ENCODE measurements around the gene RDH5.
"Not testable (repeated sequence)": the region's sequence is repeated elsewhere in the genome, so short reads cannot be mapped to it uniquely, and the experiment has no call there.

The RDH5 gene

DNA sequence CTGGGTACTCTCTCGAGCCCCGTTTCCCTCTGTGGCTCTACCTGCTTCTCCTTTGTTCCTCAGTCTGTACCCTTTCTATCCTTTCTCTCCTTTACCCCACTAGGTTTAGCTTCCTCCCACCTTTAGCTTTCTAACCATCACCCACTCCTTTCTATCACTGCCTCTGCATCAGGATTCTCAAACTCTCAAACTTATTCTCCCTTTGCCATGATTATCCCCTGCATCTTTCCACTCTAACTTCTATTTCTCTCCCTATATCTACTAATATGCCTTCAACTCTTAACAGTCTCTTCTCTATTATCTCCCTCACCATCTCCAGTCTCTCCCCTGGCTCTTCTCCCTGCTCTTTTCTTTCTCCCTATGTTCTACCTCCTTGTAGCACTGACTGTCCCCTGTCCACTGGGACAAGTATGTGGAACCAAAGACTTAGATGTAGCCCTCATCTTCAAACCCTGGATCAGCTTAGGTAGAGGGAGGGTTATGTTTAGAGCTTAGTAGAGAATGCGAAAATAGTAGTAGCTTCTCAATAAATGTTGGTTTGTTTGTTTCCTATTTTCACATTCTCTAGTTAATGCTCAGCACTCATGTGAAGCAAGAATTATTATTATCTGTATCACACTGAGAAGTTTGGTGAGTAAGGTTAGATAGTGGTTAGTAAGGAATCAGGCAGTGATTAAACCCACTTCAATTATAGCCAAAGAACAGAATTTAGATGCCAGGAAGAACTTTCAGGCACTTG, 26.1 kb downstream of the RDH5 start:
- DNase-seq (ENCODE audit: low spot score), result no peak

DNA sequence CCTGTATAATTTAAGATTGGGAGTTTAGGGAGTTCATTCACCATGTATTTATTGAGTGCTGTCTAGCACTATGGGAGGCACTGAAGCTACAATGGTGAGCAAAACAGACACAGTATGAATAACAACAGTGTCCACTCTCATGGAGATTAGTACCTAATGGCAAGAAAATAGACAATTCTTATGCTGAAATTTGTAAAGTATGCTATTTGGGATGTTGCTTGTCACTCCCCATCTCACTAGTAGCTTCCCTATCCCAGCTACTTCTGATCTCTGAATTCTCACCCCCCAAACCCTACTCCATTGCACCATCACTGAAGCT, 26.7 kb downstream of the RDH5 start:
- no peak for DNase-seq (ENCODE audit: low spot score)

DNA sequence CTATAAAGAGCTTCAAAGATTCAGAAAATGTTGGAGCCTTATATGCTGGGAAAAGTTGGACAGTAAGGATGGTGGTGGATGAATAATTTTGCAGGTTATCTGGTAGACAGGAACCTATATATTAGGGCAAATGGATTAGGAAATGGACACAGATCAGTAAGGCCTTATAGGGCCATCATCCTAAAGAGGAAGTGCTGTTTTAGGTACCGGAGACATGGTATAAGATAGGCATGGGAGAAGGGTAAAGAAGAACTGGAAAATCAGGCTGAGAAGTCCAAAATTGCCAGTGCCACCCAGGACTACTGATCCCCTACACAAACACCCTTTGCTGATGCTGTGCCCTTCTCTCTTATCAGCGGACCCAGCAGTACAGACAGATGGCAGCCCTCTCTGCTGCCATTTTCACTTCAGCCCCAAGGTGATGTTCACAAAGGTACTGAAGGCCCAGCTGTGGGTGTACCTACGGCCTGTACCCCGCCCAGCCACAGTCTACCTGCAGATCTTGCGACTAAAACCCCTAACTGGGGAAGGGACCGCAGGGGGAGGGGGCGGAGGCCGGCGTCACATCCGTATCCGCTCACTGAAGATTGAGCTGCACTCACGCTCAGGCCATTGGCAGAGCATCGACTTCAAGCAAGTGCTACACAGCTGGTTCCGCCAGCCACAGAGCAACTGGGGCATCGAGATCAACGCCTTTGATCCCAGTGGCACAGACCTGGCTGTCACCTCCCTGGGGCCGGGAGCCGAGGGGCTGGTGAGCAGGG, 28.2 kb downstream of the RDH5 start:
- no peak for DNase-seq (ENCODE audit: low spot score)

DNA sequence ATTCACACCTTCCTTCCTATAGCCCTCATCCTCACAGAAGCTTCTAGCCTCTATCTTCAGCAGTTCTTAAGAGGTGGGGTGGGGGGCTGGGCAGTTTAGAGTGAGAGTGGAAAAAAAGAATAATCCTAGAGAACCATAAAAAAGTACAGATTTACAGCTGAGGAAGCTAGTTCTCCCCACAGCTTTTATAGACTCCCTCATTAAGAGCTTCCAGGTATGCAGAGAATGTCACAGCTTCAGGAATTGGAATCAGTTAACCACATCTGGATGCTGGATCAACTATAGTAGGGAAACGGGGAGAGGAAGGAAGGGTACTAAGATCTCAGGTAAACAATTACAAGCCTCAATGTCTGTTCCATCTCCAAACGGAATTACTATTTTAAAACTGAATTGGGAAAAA, 35.1 kb downstream of the RDH5 start:
- no peak for DNase-seq (ENCODE audit: low spot score)

DNA sequence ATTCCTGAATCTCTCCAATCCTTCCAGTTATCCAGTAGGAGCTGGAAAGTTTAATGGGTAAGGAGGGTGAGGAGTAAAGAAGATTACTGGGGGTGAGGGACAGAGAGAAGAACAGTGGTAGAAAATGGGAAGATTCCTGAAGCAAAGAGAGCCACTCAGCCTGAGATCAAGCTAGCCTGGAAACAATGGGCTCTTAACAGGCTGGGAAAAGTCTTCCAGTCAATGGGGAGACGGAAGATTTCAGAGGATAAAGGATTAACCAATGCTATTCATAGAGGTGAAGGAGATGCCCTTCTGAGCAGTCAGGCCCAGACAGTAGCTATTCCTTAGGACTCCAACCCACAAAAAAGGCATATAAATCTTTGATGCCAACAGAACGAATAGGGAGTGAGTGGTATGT, 37.5 kb downstream of the RDH5 start:
- no peak for DNase-seq (ENCODE audit: low spot score)

DNA sequence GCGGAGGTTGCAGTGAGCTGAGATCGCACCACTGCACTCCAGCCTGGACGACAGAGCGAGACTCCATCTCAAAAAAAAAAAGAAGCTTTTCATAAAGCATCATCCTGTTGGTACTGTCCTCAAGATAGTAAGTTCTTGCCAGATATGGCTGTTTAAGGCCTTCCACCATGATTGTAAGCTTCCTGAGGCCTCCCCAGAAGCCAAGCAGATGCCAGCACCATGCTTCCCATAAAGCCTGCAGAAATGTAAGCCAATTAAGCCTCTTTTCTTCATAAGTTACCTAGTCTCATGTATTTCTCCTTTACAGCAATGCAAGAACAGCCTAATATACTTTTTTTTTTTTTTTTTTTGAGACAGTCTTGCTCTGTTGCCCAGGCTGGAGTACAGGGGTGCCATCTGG, 38.4 kb downstream of the RDH5 start:
- not testable (repeated sequence) for DNase-seq (ENCODE audit: low spot score)

DNA sequence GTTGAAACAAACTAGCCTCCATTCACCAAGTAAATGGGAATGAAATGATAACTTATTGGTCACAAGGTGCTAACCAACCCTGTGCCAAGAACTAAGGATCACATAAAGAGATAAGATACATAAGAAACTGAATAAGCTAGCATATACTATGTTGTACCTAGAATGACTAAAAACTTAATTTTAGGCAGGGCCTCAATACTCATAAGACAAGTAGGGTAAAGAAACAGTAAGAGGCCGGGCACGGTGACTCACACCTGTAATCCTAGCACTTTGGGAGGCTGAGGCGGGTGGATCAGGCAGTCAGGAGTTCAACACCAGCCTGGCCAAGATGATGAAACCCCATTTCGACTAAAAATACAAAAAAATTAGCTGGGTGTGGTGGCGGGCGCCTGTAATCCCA, 40.5 kb downstream of the RDH5 start:
- no peak for DNase-seq (ENCODE audit: low spot score)

DNA sequence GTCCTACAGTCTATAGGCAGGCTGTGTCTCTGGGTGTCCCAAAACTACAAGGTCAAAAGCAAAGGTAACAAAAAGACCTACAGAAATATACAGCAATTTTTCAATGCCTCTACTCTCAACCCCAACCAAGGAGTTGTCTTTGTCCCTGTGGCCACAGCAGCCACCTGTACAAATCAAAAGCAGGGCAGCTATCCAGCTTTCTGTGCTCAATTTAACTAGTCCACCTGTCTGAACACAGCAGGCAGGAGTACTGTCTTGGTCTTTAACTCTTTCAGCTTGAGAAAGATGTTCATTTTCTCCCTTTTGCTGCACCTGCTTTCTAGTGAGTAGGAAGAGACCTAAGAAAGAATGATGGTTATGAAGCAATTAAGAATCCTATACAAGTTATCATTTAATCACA, 42.5 kb downstream of the RDH5 start:
- DNase-seq (ENCODE audit: low spot score), result no peak

DNA sequence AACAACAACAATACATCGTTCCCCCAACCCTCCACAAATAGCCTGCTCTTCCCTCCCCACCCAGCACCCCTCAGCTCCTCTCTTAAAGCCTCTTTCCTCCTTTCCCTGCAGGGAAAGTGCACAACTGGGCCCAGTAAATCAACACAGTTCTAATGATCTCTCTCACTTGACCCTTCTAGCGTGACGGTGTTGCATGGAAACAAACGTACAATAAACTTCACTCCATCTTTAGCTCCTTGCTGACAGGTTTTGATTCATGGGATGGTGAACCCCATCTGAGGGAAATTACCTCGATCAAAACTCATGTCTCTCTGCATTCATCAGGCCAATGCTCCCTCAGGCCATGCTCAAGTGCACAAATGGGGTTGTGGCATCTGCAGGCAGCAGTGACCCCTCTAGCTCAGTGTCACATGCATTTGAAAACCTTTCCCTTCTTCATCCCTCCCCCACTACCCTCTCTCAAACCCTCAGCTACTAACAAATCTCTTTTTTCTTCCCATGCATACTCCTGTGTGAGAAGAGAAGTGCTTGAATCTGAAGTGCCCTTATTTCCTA, 45.6 kb downstream of the RDH5 start:
- no peak for DNase-seq (ENCODE audit: low spot score)

DNA sequence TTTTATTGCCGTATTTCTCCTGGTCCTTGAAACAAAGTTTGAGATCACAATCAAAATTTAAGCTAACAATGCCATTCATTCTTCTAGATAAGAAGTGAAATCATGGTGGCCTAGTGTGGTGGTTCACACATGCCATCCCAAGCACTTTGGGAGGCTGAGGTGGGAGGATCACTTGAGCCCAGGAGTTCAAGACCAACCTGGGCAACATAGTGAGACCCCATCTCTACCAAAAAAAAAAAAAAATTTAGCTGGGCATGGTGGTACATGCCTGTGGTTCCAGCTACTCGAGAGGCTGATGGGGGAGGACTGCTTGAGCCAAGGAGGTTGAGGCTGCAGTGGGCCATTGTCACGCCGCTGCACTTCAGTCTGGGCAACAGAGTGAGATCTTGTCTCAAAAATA, 47.0 kb downstream of the RDH5 start:
- DNase-seq (ENCODE audit: low spot score), result no peak

DNA sequence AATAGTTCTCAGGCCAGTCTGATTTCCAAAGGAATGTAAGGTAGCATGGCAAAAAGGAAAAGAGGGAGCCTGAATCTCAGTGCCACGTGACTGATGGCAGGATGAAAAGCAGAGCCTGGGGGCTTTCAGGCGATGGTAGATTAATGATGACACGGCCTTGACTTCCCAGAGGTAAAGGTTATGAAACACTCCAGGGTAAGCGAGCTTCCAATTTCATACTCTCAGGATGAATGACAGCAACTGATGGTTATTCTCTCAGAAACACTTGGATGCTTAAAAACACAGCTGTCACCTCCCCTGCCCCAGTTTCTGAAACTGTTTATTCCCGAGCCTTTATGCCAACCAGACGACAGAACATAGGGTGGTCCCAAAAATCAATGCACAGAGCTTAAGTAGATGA, 51.5 kb downstream of the RDH5 start:
- no peak for DNase-seq (ENCODE audit: low spot score)

Data from putamen (tissue), 1 donor.